SK-N-MC (cell line): ENCODE data around the gene ELK3.

ENCODE experiments used
- EZH2 ChIP-seq: fragments of 200-600 bp; sonication (generic); IDR thresholded peaks from one replicate; pipeline ENCODE4 v1.6.1; 2017; ENCODE audit warnings: antibody characterized with exemption
- FOXP2 ChIP-seq: optimal IDR thresholded peaks from 2 replicates; pipeline ENCODE3; 2011; ENCODE audit warnings: mild to moderate bottlenecking, moderate library complexity; ENCODE audit not compliant: insufficient read depth; ENCODE audit errors: extremely low read length, control extremely low read depth
- POLR2AphosphoS5 ChIP-seq: IDR thresholded peaks from 2 replicates; pipeline ENCODE4 v1.6.1; 2012; ENCODE audit warnings: mild to moderate bottlenecking, low read depth, low read length, borderline replicate concordance

DNA sequence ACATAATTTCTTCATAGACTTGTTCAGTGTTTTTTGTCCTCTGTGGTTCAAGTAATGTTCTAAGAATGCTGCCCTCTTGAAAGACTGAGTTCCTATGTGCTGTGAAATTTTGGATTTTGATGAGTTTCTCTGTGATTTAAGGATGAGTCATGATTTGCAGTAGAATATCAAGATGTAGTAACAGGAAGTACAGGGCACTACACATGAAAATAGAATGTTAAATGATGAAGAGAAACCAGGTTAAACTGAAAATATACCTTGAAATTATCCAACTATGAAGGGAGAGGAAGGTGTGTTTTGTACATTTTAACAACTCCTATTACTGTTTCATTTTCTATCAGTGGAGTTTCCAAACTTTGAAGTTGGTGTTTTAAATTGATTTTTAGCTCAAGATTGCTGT lies 4.8 kb downstream of the ELK3 start:
- TF ChIP-seq POLR2AphosphoS5 (no peak), EZH2 (no peak), FOXP2 (no peak)
